Activated CD8-positive, alpha-beta memory T cell treated with anti-CD3 and anti-CD28 coated beads for 1 hour (primary cell): Measurements from ENCODE around the gene LDB3.

Experiments used
- DNase-seq, 2 donors: peaks; one replicate each; pipeline ENCODE4 v3.0.0-alpha.2; 2020; ENCODE audit warnings: low read depth in 1 of 2; ENCODE audit errors: extremely low read depth in 1 of 2

Gene LDB3

GRCh38 chr10:86650151-86650550, 18.2 kb upstream of the LDB3 start:
- no peak for DNase-seq

- DNase-seq = no peak
These were observed 17.3 kb upstream of the LDB3 start for GRCh38 chr10:86651021-86651471.

- no peak for DNase-seq
These were observed 16.5 kb upstream of the LDB3 start for GRCh38 chr10:86651631-86652331.

GRCh38 chr10:86652361-86653202, 15.7 kb upstream of the LDB3 start:
- no peak for DNase-seq

GRCh38 chr10:86653379-86653778, 14.9 kb upstream of the LDB3 start:
- no peak for DNase-seq

- no peak for DNase-seq
These were observed 14.3 kb upstream of the LDB3 start for GRCh38 chr10:86653987-86654386.

- no peak for DNase-seq
These were observed 13.7 kb upstream of the LDB3 start, which contains the start of gene OPN4 for GRCh38 chr10:86654411-86655172. TSS of gene OPN4 (plus strand) at chr10:86654547. CDS start at chr10:86654784, 237 bp downstream.

GRCh38 chr10:86655173-86655540, 13.2 kb upstream of the LDB3 start:
- no peak for DNase-seq

- DNase-seq = no peak
These were observed 12.7 kb upstream of the LDB3 start for GRCh38 chr10:86655596-86655995.

GRCh38 chr10:86657011-86657395, 11.3 kb upstream of the LDB3 start:
- no peak for DNase-seq

- no peak for DNase-seq
These were observed 10.8 kb upstream of the LDB3 start for GRCh38 chr10:86657396-86658011.

GRCh38 chr10:86658261-86658741, 10.0 kb upstream of the LDB3 start:
- no peak for DNase-seq

GRCh38 chr10:86658751-86659150, 9.6 kb upstream of the LDB3 start:
- no peak for DNase-seq

- DNase-seq = no peak
These were observed 9.1 kb upstream of the LDB3 start for GRCh38 chr10:86659161-86659691.

GRCh38 chr10:86659721-86660453, 8.4 kb upstream of the LDB3 start:
- no peak for DNase-seq

GRCh38 chr10:86661161-86662025, 6.9 kb upstream of the LDB3 start:
- no peak for DNase-seq

- DNase-seq = no peak
These were observed 5.9 kb upstream of the LDB3 start for GRCh38 chr10:86662186-86663045.

- no peak for DNase-seq
These were observed 5.3 kb upstream of the LDB3 start for GRCh38 chr10:86663046-86663345.
